Calu3 (cell line): ENCODE results near the gene PTPRG. TPM values are rescaled to one million over a fixed set of nuclear protein-coding genes. Genes with fewer than 3 reads are reported as not detected.

Experiments
- BruUV-seq: library from RNA; stranded (reverse); fragments of 400-500 nt; replicated peaks from 2 replicates; lab custom pipeline; 2021; lab: Mats Ljungman, UMichigan
- CTCF ChIA-PET: fragments of 300-600 bp; sonication (Branson Sonifier 250); formaldehyde crosslinking; loops from one replicate; lab custom pipeline; 2022; ENCODE audit warnings: antibody characterized with exemption; lab: Charles Lee
- DNase-seq: peaks from one replicate; pipeline ENCODE4 v3.0.0; 2022
- H3K27ac Mint-ChIP-seq: one replicate; pipeline ENCODE4 v1.8.0; 2022; ENCODE audit warnings: mixed read lengths; ENCODE audit not compliant: unreplicated experiment
- H3K27me3 Mint-ChIP-seq: one replicate; pipeline ENCODE4 v1.8.0; 2022; ENCODE audit warnings: mixed read lengths; ENCODE audit not compliant: unreplicated experiment
- H3K36me3 Mint-ChIP-seq: one replicate; pipeline ENCODE4 v1.8.0; 2022; ENCODE audit warnings: mild to moderate bottlenecking, moderate library complexity, mixed read lengths; ENCODE audit not compliant: insufficient read depth, unreplicated experiment
- H3K4me1 Mint-ChIP-seq: one replicate; pipeline ENCODE4 v1.8.0; 2022; ENCODE audit warnings: mild to moderate bottlenecking, low read depth, mixed read lengths; ENCODE audit not compliant: unreplicated experiment
- H3K4me3 Mint-ChIP-seq: one replicate; pipeline ENCODE4 v1.8.0; 2022; ENCODE audit warnings: mild to moderate bottlenecking, low read depth, moderate library complexity, mixed read lengths; ENCODE audit not compliant: unreplicated experiment
- H3K9me3 Mint-ChIP-seq: one replicate; pipeline ENCODE4 v1.8.0; 2022; ENCODE audit warnings: low read depth, mixed read lengths; ENCODE audit not compliant: unreplicated experiment
- CTCF ChIP-seq: fragments of 200-600 bp; IDR thresholded peaks from one replicate; pipeline ENCODE4 v1.8.0; 2022; ENCODE audit warnings: antibody characterized with exemption; ENCODE audit not compliant: unreplicated experiment
- intact Hi-C: fragments of 100-400 bp; cut with micrococcal nuclease; formaldehyde crosslinking; loops from one replicate; pipeline ENCODE4 v1.10.0; 2022; ENCODE audit not compliant: unreplicated experiment
- total RNA-seq: library from RNA; stranded (reverse); gene quantifications from 2 replicates; pipeline ENCODE4 v1.2.3, GENCODE V29; 2022

PTPRG gene
- total RNA-seq, 1 experiment from 2014 or later, result 0.35 TPM

DNA sequence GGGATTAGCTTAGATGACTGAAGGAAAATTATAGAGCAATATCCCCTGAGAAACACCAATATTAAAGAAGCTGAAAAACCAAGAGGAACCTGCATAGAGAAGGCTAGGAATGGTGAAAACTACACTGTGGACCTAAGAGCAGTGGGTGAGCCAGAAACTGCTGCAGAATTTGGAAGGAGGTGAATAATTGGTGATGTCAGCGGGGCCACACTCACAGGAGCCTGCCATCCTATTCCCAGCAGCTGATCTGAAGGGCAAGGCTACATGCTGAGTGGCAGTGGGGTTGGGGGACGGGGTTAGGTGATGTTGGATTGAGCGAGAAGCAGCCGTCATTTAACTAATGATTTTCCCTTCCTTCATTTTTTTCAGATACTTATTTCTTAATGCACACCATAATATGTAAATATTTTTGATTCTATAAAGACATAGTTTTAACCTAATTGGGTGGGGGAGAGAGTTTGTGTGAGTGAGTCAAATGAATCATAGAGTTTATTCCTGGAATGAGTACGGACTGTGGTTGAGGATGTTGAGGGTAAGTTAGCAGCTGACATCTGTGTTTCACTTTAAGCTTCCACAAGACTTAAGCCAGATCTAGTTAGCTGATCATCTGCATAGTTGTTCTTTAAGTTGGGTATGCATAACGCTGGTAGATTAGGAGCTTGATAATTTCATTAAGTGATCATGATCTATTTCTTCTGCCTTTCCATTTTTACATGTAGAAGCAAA, 222.8 kb downstream of the PTPRG start:
- no peak for DNase-seq
- CTCF ChIA-PET, result no interaction called here

DNA sequence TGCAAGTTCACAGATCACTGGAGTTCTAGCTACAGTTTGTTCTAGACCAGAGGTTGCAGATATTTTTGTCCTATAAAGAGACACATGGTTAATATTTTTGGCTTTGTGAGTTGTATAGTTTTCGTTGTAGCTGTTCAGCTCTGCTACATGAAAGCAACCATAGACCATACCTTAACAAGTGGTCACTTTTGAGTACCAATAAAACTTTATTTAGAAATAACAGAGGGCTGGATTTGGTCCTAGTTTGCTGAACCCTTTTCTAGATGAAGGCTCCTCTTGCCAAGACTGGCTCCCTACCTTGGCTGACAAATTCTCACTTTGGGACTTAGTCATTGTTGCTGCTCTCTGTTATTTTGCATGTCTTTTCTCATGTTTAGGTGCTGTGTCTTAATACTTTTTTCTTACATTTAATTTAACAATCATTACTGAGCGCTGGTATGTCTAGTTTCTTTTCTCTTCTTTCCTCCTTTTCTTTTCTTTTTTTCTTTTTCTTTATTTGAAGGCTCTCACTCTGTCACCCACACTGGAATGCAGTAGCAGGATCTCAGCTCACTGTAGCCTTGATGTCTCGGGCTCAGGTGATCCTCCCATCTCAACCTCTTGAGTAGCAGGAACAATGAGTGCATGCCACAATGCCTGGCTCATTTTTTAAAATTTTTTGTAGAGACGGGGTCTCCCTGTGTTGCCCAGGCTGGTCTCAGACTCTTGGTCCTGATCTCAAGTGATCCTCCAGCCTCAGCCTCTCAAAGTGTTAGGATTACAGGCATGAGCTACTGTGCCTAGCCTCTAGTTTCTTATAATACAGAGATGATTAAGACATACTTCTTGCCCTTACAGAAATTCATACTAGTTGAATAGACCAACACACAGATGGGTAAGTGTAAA, 227.5 kb downstream of the PTPRG start:
- CTCF ChIA-PET, result interaction anchor here (0.6 kb wide), 1 partner anchor 34 kb away, joined by 4 read pairs; no protein-coding TSS in a partner anchor
- no peaks in the 10 kb centered on the region for H3K27me3 Mint-ChIP-seq
- intact Hi-C loops, result no loop called here
- BruUV-seq, result no TSS peak
- peaks cover 11% of the 10 kb centered on the region for H3K9me3 Mint-ChIP-seq
- no peak for TF ChIP-seq CTCF
- no peaks in the 10 kb centered on the region for H3K36me3 Mint-ChIP-seq
- no peak for DNase-seq
- H3K27ac Mint-ChIP-seq, result no peak overlapping the region
- H3K4me3 Mint-ChIP-seq, result no peak overlapping the region
- no peaks in the 10 kb centered on the region for H3K4me1 Mint-ChIP-seq

More for the DNA sequence above, 222.8 kb downstream of the PTPRG start:
- Mint-ChIP-seq H3K9me3 (peaks cover 22% of the 10 kb centered on the region), H3K4me1 (no peaks in the 10 kb centered on the region), H3K27me3 (no peaks in the 10 kb centered on the region), H3K36me3 (no peaks in the 10 kb centered on the region), H3K4me3 (no peak overlapping the region), H3K27ac (no peak overlapping the region)
- BruUV-seq, result no TSS peak
- TF ChIP-seq CTCF, result no peak
- intact Hi-C loops, result no loop called here

DNA sequence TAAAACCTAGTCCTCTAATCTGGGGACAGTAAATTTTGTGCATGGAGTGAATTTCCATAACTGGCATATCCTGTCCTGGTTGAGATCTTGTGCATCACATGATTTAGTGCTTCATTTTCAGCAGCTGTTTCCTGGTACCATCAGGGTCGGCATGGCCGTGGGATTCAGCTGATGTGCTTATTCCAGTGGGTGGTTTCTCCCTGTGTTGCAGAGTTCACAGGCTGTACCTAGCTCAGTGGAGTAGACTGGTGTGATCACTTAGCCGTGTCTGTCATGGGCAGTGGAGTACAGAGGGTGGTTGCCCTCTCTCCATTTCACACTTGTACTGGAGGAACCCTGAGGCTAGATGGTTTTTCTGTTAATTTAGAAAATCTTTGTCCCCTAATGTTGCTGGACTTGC, 228.5 kb downstream of the PTPRG start:
- Mint-ChIP-seq H3K4me1 (no peaks in the 10 kb centered on the region), H3K27me3 (no peaks in the 10 kb centered on the region), H3K4me3 (no peak overlapping the region), H3K27ac (no peak overlapping the region), H3K9me3 (peaks cover 14% of the 10 kb centered on the region), H3K36me3 (no peaks in the 10 kb centered on the region)
- no peak for TF ChIP-seq CTCF
- DNase-seq, result no peak
- BruUV-seq, result no TSS peak
- intact Hi-C loops, result no loop called here
- CTCF ChIA-PET, result interaction anchor here (0.6 kb wide), 1 partner anchor 35 kb away, joined by 4 read pairs; no protein-coding TSS in a partner anchor

- H3K27me3 Mint-ChIP-seq, result no peaks in the 10 kb centered on the region
- H3K27ac Mint-ChIP-seq, result no peak overlapping the region
- intact Hi-C loops, result no loop called here
- peaks cover 14% of the 10 kb centered on the region for H3K9me3 Mint-ChIP-seq
- no peaks in the 10 kb centered on the region for H3K4me1 Mint-ChIP-seq
- CTCF ChIA-PET, result no interaction called here
- DNase-seq, result no peak
- H3K4me3 Mint-ChIP-seq, result no peak overlapping the region
- TF ChIP-seq CTCF, result no peak
- H3K36me3 Mint-ChIP-seq, result no peaks in the 10 kb centered on the region
- BruUV-seq, result no TSS peak
Observed at GRCh38 chr3:61790411-61790810, 229.0 kb downstream of the PTPRG start.
